HEK293 (cell line): ENCODE data around the gene PSMG1.

Experiments
- CTCF ChIA-PET: fragments of 350-600 bp; formaldehyde crosslinking; extraction: SDS; loops from one replicate; lab custom pipeline; 2021; ENCODE audit warnings: antibody characterized with exemption; lab: Yijun Ruan, JAX
- POLR2A ChIA-PET: fragments of 300-600 bp; formaldehyde crosslinking; extraction: SDS; loops from one replicate; lab custom pipeline; 2020; ENCODE audit warnings: antibody characterized with exemption, inconsistent platforms; lab: Yijun Ruan, JAX
- H3K27ac ChIP-seq: fragments of 200-500 bp; sonication (Bioruptor generic); 2 replicates; pipeline ENCODE4 v1.5.1; 2014; ENCODE audit warnings: low read depth, low read length, control low read depth, inconsistent platforms; ENCODE audit errors: extremely low read depth
- H3K36me3 ChIP-seq, 2 experiments: fragments of 200-500 bp in 1 of 2; sonication (Bioruptor generic) in 1 of 2; 1 replicate in 1 of 2; 2 replicates in 1 of 2; pipeline ENCODE4 v1.5.1; 2014 to 2017; ENCODE audit warnings: inconsistent platforms in 2 of 2, low read length in 2 of 2; ENCODE audit not compliant: control insufficient read depth in 2 of 2, insufficient read depth in 1 of 2
- H3K4me1 ChIP-seq: fragments of 200-500 bp; sonication (Bioruptor generic); 2 replicates; pipeline ENCODE4 v1.5.1; 2014; ENCODE audit warnings: mild to moderate bottlenecking, low read length, inconsistent platforms; ENCODE audit not compliant: control insufficient read depth, insufficient read depth
- H3K4me3 ChIP-seq: 2 replicates; pipeline ENCODE4 v1.5.1; 2011; ENCODE audit warnings: low read depth, mild to moderate bottlenecking, control low read depth, low read length, moderate library complexity
- H3K9me3 ChIP-seq: fragments of 200-500 bp; sonication (Bioruptor generic); 2 replicates; pipeline ENCODE4 v1.5.1; 2014; ENCODE audit warnings: low read depth, low read length, inconsistent platforms; ENCODE audit not compliant: control insufficient read depth, insufficient read depth
- MEIS1 ChIP-seq: sonication (generic); formaldehyde crosslinking; IDR thresholded peaks from 2 replicates; pipeline ENCODE4 v1.8.1; 2022; ENCODE audit warnings: missing genetic modification reagents, mild to moderate bottlenecking, borderline replicate concordance
- SALL2 ChIP-seq: fragments of 450-650 bp; formaldehyde crosslinking; IDR thresholded peaks from 2 replicates; pipeline ENCODE4 v1.5.0; 2017; ENCODE audit warnings: missing biosample characterization, mild to moderate bottlenecking, missing genetic modification characterization, borderline replicate concordance
- SETDB1 ChIP-seq: IDR thresholded peaks from one replicate; pipeline ENCODE4 v1.6.1; 2017; ENCODE audit warnings: mild to moderate bottlenecking, low read length, moderate library complexity, mixed read lengths; ENCODE audit not compliant: insufficient read length
- TCF7L2 ChIP-seq: IDR thresholded peaks from 2 replicates; pipeline ENCODE4 v1.6.1; 2011; ENCODE audit warnings: low read depth, mild to moderate bottlenecking, inconsistent platforms, low read length, moderate library complexity, borderline replicate concordance
- ZBTB1 ChIP-seq: fragments of 450-650 bp; formaldehyde crosslinking; IDR thresholded peaks from 2 replicates; pipeline ENCODE4 v1.5.1; 2016; ENCODE audit warnings: missing biosample characterization, missing genetic modification characterization
- ZBTB11 ChIP-seq: fragments of 450-650 bp; formaldehyde crosslinking; conservative IDR thresholded peaks from 2 replicates; pipeline ENCODE4 v1.5.1; 2016; ENCODE audit warnings: low read depth, missing biosample characterization, missing genetic modification characterization
- ZNF133 ChIP-seq: fragments of 450-650 bp; formaldehyde crosslinking; IDR thresholded peaks from 2 replicates; pipeline ENCODE4 v1.5.1; 2016; ENCODE audit warnings: missing biosample characterization, missing genetic modification characterization
- ZNF2 ChIP-seq: fragments of 450-650 bp; formaldehyde crosslinking; IDR thresholded peaks from 2 replicates; pipeline ENCODE4 v1.5.1; 2016; ENCODE audit warnings: missing biosample characterization, missing genetic modification characterization
- ZNF398 ChIP-seq: fragments of 450-650 bp; formaldehyde crosslinking; IDR thresholded peaks from 2 replicates; pipeline ENCODE4 v1.5.1; 2017; ENCODE audit warnings: missing biosample characterization, missing genetic modification characterization
- ZNF473 ChIP-seq: fragments of 450-650 bp; formaldehyde crosslinking; IDR thresholded peaks from 2 replicates; pipeline ENCODE4 v1.5.1; 2017; ENCODE audit warnings: missing biosample characterization, missing genetic modification characterization
- ZNF521 ChIP-seq: fragments of 450-650 bp; formaldehyde crosslinking; IDR thresholded peaks from 2 replicates; pipeline ENCODE4 v1.5.1; 2017; ENCODE audit warnings: missing biosample characterization, mild to moderate bottlenecking, missing genetic modification characterization
- ZNF707 ChIP-seq: fragments of 450-650 bp; formaldehyde crosslinking; IDR thresholded peaks from 2 replicates; pipeline ENCODE4 v1.5.1; 2016; ENCODE audit warnings: missing biosample characterization, missing genetic modification characterization
- ZNF843 ChIP-seq: fragments of 450-650 bp; formaldehyde crosslinking; IDR thresholded peaks from 2 replicates; pipeline ENCODE4 v1.5.1; 2016; ENCODE audit warnings: missing biosample characterization, missing genetic modification characterization
- TF ChIP-seq, protein P1 (sequence below): fragments of 450-650 bp; IDR thresholded peaks from 2 replicates; pipeline ENCODE4 v1.5.1; 2018; ENCODE audit warnings: missing biosample characterization, mild to moderate bottlenecking, missing genetic modification characterization
- TF ChIP-seq, protein P2 (sequence below): fragments of 450-650 bp; formaldehyde crosslinking; IDR thresholded peaks from 2 replicates; pipeline ENCODE4 v1.5.1; 2016; ENCODE audit warnings: missing biosample characterization, missing genetic modification characterization
- TF ChIP-seq, protein P3 (sequence below): fragments of 450-650 bp; formaldehyde crosslinking; IDR thresholded peaks from 2 replicates; pipeline ENCODE4 v1.5.1; 2016; ENCODE audit warnings: missing biosample characterization, missing genetic modification characterization
- TF ChIP-seq, protein P4 (sequence below): fragments of 450-650 bp; formaldehyde crosslinking; IDR thresholded peaks from 2 replicates; pipeline ENCODE4 v1.5.1; 2016; ENCODE audit warnings: missing biosample characterization, missing genetic modification characterization, borderline replicate concordance

PSMG1 gene

GRCh38 chr21:39173716-39174680, 9.3 kb downstream of the PSMG1 start:
- no peak overlapping the region for H3K27ac ChIP-seq
- no peaks in the 10 kb centered on the region for H3K9me3 ChIP-seq
- POLR2A ChIA-PET: interaction anchor here (1.4 kb wide), 1 partner anchor 9 kb away, joined by 6 read pairs; the partner anchor contains the start of gene PSMG1
- CTCF ChIA-PET: interaction anchor here (0.5 to 1.1 kb wide), 6 partner anchors 9 to 714 kb away, joined by 3 to 4 read pairs (median 4); partner anchors contain the start of gene PSMG1
- peaks cover 32 to 72% of the 10 kb centered on the region in 2 experiments for H3K36me3 ChIP-seq
- H3K4me3 ChIP-seq: no peak overlapping the region
- H3K4me1 ChIP-seq: no peaks in the 10 kb centered on the region
- TF ChIP-seq MEIS1 (CRISPR knock-in tag) (no peak), ZNF473 (tag by site-specific recombination) (no peak), SETDB1 (no peak), ZNF2 (tag by site-specific recombination) (no peak)

DNA sequence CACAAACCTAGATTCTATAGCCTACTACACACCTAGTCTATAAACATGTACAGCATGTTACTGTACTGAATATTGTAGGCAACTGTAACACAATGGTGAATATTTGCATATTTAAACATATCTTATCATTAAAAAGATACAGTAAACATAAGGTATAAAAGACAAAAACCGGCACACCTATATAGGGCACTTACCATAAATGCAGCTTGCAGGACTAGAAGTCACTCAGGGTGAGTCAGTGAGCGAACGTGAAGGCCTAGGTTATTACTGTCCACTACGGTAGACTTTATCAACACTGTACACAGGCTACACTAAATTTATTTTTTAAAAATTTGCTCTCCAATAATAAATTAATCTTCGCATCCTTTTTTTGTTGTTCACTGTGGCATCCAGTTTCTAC, 13.3 kb downstream of the PSMG1 start:
- no peaks in the 10 kb centered on the region for H3K9me3 ChIP-seq
- TF ChIP-seq, protein P1, sequence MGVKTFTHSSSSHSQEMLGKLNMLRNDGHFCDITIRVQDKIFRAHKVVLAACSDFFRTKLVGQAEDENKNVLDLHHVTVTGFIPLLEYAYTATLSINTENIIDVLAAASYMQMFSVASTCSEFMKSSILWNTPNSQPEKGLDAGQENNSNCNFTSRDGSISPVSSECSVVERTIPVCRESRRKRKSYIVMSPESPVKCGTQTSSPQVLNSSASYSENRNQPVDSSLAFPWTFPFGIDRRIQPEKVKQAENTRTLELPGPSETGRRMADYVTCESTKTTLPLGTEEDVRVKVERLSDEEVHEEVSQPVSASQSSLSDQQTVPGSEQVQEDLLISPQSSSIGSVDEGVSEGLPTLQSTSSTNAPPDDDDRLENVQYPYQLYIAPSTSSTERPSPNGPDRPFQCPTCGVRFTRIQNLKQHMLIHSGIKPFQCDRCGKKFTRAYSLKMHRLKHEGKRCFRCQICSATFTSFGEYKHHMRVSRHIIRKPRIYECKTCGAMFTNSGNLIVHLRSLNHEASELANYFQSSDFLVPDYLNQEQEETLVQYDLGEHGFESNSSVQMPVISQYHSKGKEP (tag by site-specific recombination): no peak
- TF ChIP-seq ZNF843: no peak
- no peak for TF ChIP-seq ZNF521 (tag by site-specific recombination)
- no peak for TF ChIP-seq ZBTB11 (tag by site-specific recombination)
- TF ChIP-seq TCF7L2: no peak
- TF ChIP-seq ZNF398 (tag by site-specific recombination): no peak
- TF ChIP-seq ZNF133: no peak
- no peak for TF ChIP-seq ZNF707 (tag by site-specific recombination)
- POLR2A ChIA-PET: interaction anchor here (1.4 kb wide), 1 partner anchor 14 kb away, joined by 5 read pairs; the partner anchor contains the start of gene PSMG1
- H3K27ac ChIP-seq: no peak overlapping the region
- CTCF ChIA-PET: interaction anchor here (1.7 kb wide), 1 partner anchor 29 kb away, joined by 6 read pairs; no protein-coding TSS in a partner anchor
- H3K4me1 ChIP-seq: no peaks in the 10 kb centered on the region
- H3K36me3 ChIP-seq: peaks cover 19 to 43% of the 10 kb centered on the region in 2 experiments
- no peak overlapping the region for H3K4me3 ChIP-seq

DNA sequence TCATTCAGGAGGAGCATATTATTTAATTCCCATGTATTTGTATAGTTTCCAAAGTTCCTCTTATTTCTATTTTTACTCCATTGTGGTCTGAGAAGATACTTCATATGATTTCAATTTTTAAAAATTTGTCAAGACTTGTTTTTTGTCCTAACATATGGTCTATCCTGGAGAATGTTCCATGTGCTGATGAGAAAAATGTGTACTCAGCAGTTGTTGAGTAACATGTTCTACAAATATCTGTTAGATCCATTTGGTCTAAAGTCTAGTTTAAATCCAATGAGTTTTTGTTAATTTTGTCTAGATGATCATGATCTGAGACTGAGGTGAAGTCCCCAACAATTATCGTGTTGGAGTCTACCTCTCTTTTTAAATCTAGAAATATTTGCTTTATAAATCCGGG, 14.5 kb downstream of the PSMG1 start:
- no peaks in the 10 kb centered on the region for H3K9me3 ChIP-seq
- peaks cover 9 to 33% of the 10 kb centered on the region in 2 experiments for H3K36me3 ChIP-seq
- no peak overlapping the region for H3K4me3 ChIP-seq
- no peaks in the 10 kb centered on the region for H3K4me1 ChIP-seq
- CTCF ChIA-PET: interaction anchor here (0.6 kb wide), 1 partner anchor 994 kb away, joined by 6 read pairs; no protein-coding TSS in a partner anchor
- H3K27ac ChIP-seq: no peak overlapping the region
- POLR2A ChIA-PET: interaction anchor here (1.2 kb wide), 1 partner anchor 10 kb away, joined by 4 read pairs; no protein-coding TSS in a partner anchor
- TF ChIP-seq, protein P2, sequence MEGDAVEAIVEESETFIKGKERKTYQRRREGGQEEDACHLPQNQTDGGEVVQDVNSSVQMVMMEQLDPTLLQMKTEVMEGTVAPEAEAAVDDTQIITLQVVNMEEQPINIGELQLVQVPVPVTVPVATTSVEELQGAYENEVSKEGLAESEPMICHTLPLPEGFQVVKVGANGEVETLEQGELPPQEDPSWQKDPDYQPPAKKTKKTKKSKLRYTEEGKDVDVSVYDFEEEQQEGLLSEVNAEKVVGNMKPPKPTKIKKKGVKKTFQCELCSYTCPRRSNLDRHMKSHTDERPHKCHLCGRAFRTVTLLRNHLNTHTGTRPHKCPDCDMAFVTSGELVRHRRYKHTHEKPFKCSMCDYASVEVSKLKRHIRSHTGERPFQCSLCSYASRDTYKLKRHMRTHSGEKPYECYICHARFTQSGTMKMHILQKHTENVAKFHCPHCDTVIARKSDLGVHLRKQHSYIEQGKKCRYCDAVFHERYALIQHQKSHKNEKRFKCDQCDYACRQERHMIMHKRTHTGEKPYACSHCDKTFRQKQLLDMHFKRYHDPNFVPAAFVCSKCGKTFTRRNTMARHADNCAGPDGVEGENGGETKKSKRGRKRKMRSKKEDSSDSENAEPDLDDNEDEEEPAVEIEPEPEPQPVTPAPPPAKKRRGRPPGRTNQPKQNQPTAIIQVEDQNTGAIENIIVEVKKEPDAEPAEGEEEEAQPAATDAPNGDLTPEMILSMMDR (tag by site-specific recombination): no peak
- TF ChIP-seq, protein P3, sequence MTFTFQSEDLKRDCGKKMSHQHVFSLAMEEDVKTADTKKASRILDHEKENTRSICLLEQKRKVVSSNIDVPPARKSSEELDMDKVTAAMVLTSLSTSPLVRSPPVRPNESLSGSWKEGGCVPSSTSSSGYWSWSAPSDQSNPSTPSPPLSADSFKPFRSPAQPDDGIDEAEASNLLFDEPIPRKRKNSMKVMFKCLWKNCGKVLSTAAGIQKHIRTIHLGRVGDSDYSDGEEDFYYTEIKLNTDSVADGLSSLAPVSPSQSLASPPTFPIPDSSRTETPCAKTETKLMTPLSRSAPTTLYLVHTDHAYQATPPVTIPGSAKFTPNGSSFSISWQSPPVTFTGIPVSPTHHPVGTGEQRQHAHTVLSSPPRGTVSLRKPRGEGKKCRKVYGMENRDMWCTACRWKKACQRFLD (tag by site-specific recombination): no peak
- TF ChIP-seq ZBTB1 (no peak), ZNF2 (tag by site-specific recombination) (no peak), SALL2 (tag by site-specific recombination) (no peak)
- TF ChIP-seq, protein P4, sequence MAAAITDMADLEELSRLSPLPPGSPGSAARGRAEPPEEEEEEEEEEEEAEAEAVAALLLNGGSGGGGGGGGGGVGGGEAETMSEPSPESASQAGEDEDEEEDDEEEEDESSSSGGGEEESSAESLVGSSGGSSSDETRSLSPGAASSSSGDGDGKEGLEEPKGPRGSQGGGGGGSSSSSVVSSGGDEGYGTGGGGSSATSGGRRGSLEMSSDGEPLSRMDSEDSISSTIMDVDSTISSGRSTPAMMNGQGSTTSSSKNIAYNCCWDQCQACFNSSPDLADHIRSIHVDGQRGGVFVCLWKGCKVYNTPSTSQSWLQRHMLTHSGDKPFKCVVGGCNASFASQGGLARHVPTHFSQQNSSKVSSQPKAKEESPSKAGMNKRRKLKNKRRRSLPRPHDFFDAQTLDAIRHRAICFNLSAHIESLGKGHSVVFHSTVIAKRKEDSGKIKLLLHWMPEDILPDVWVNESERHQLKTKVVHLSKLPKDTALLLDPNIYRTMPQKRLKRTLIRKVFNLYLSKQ (tag by site-specific recombination): no peak
